ENCODE results near the gene NPC1L1. TPM values are rescaled to one million over a fixed set of nuclear protein-coding genes. Genes with fewer than 3 reads are reported as not detected.
A peak's percentile ranks its signal among the peaks of the same experiment; 100 is the strongest.

The NPC1L1 gene
- total RNA-seq, 1 experiment from 2014 or later = 0.15 TPM

- Histone ChIP-seq H3K9ac (ENCODE audit: low read length) (no peak overlapping the region), H2AFZ (ENCODE audit: low read depth, low read length, poor library complexity, severe bottlenecking) (no peak overlapping the region), H3K9me2 (ENCODE audit: insufficient read depth) (no peaks in the 10 kb centered on the region), H3K27me3 (ENCODE audit: insufficient read depth, low read length) (no peaks in the 10 kb centered on the region), H3K4me3 (replicated peaks in 1 of 2; ENCODE audit: low read depth in 1 of 2, low read length in 2 of 2) (no peak overlapping the region), H3K4me1 (ENCODE audit: control insufficient read depth in 1 of 2, insufficient read depth in 2 of 2, low read length in 2 of 2) (peaks cover 11 to 26% of the 10 kb centered on the region in 2 experiments), H3K9me3 (ENCODE audit: control insufficient read depth in 1 of 2, insufficient read depth in 1 of 2, low read depth in 1 of 2, low read length in 2 of 2) (no peaks in the 10 kb centered on the region), H3K27ac (ENCODE audit: low read depth, low read length) (no peak overlapping the region), H3K4me2 (ENCODE audit: low read length) (no peak overlapping the region), H3K36me3 (ENCODE audit: control insufficient read depth in 1 of 2, insufficient read depth in 2 of 2, low read length in 2 of 2) (peaks cover 42 to 46% of the 10 kb centered on the region in 2 experiments), H3K79me2 (ENCODE audit: insufficient read depth, low read length) (peaks cover 28% of the 10 kb centered on the region), H4K20me1 (ENCODE audit: insufficient read depth) (peaks cover 7% of the 10 kb centered on the region; the same call in 1 of the 2 replicates)
- ChIA-PET RAD21 (ENCODE audit: low non-redundant PET in 1 of 2, low total read pairs in 2 of 2, uncharacterized antibody in 2 of 2, unreplicated experiment in 2 of 2) (no interaction called here), CTCF (interaction anchor here (0.5 to 3.0 kb wide), 11 partner anchors 9 to 835 kb away, joined by 3 to 21 read pairs (median 6); partner anchors contain the start of genes COA1 and DDX56), POLR2A (no interaction called here)
- BruUV-seq (replicated peaks) = no TSS peak
- TF ChIP-seq CTCF (IDR thresholded peaks at IDR 0.05 in 2 of 3, conservative IDR thresholded peaks at IDR 0.05 in 1 of 3; ENCODE audit: borderline replicate concordance in 1 of 3, insufficient read depth in 1 of 3, low read depth in 2 of 3, low read length in 2 of 3) (no peak), SIN3A (IDR thresholded peaks at IDR 0.05; ENCODE audit: low read depth) (0 out of 2 replicates have a peak, but pooled peaks have one; percentile 26)
- intact Hi-C loops (cut with micrococcal nuclease) = loop anchor here (1.0 to 5.0 kb wide), 2 partner anchors 217 to 323 kb away; no protein-coding TSS in a partner anchor
- ATAC-seq = no peak
- no peak for DNase-seq (ENCODE audit: low read depth, low spot score)
These were observed 23.5 kb upstream of the NPC1L1 start for GRCh38 chr7:44564606-44565005.

GRCh38 chr7:44563171-44563679, 22.1 kb upstream of the NPC1L1 start:
- DNase-seq (ENCODE audit: low read depth, low spot score) (no peak), ATAC-seq (peak; percentile 30)
- Histone ChIP-seq H3K9ac (ENCODE audit: low read length) (peak overlapping the region; percentile 1; the same call in 1 of the 2 replicates), H3K79me2 (ENCODE audit: insufficient read depth, low read length) (peaks cover 14% of the 10 kb centered on the region), H3K27me3 (ENCODE audit: insufficient read depth, low read length) (no peaks in the 10 kb centered on the region), H3K9me3 (ENCODE audit: control insufficient read depth in 1 of 2, insufficient read depth in 1 of 2, low read depth in 1 of 2, low read length in 2 of 2) (no peaks in the 10 kb centered on the region), H3K9me2 (ENCODE audit: insufficient read depth) (no peaks in the 10 kb centered on the region), H3K4me1 (ENCODE audit: control insufficient read depth in 1 of 2, insufficient read depth in 2 of 2, low read length in 2 of 2) (peaks cover 11 to 26% of the 10 kb centered on the region in 2 experiments), H3K4me2 (ENCODE audit: low read length) (peak overlapping the region; percentile 66), H3K27ac (ENCODE audit: low read depth, low read length) (peak overlapping the region; percentile 18), H3K4me3 (replicated peaks in 1 of 2; ENCODE audit: low read depth in 1 of 2, low read length in 2 of 2) (no peak overlapping the region), H4K20me1 (ENCODE audit: insufficient read depth) (peaks cover 7% of the 10 kb centered on the region; the same call in 1 of the 2 replicates), H2AFZ (ENCODE audit: low read depth, low read length, poor library complexity, severe bottlenecking) (no peak overlapping the region), H3K36me3 (ENCODE audit: control insufficient read depth in 1 of 2, insufficient read depth in 2 of 2, low read length in 2 of 2) (peaks cover 28 to 32% of the 10 kb centered on the region in 2 experiments; a peak in 3 of 4 replicates)
- intact Hi-C loops (cut with micrococcal nuclease) = no loop called here
- ChIA-PET CTCF (no interaction called here), RAD21 (ENCODE audit: low non-redundant PET in 1 of 2, low total read pairs in 2 of 2, uncharacterized antibody in 2 of 2, unreplicated experiment in 2 of 2) (no interaction called here), POLR2A (no interaction called here)
- BruUV-seq (replicated peaks) = TSS peak; percentile 9
- TF ChIP-seq CBX3 (IDR thresholded peaks at IDR 0.05; ENCODE audit: low read depth) (no peak), ZFX (IDR thresholded peaks at IDR 0.05) (no peak), ELF1 (IDR thresholded peaks at IDR 0.05; ENCODE audit: borderline replicate concordance, low read depth) (no peak), REST (IDR thresholded peaks at IDR 0.05; ENCODE audit: low read depth) (no peak), SIN3A (IDR thresholded peaks at IDR 0.05; ENCODE audit: low read depth) (no peak), TCF7L2 (IDR thresholded peaks at IDR 0.05; ENCODE audit: borderline replicate concordance, extremely low read depth, insufficient read depth, insufficient read length) (no peak), SRF (IDR thresholded peaks at IDR 0.05; ENCODE audit: low read depth) (no peak), ZNF274 (IDR thresholded peaks at IDR 0.05; ENCODE audit: low read depth, low read length) (no peak), CTCF (IDR thresholded peaks at IDR 0.05 in 2 of 3, conservative IDR thresholded peaks at IDR 0.05 in 1 of 3; ENCODE audit: borderline replicate concordance in 1 of 3, insufficient read depth in 1 of 3, low read depth in 2 of 3, low read length in 2 of 3) (no peak), EZH2 (IDR thresholded peaks at IDR 0.05) (no peak)

Data from HCT116 (cell line).